Measurements from ENCODE around the gene DCAF8.

DCAF8 gene

DNA sequence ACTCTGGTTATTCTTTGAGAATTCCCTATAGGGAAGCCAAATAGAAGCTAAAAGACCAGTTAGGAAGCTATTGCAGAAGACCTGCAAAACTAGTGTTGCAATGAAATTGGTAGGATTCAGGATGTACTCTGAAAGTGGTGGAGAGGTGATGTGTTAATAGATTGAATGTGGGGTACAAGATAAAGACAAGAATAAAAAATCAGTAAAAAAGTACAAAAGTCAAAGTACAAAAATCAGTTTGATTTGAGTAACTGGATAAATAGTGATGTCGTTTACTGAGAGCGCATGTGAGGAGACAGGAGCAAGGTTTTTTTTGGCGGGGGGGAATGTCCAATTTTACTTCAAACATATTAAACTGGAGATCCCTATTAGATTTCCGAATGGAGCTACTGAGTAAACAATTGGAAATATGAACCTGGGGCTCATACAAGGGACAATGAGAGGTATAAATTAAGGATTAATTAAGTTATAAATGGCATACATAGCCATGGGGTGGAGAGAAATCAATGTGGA is 2.5 kb upstream of the DCAF8 start:
- DNase-seq (ENCODE audit: low read depth in 2 of 2), result no peak

- peak; percentile 60 to 68 for DNase-seq (ENCODE audit: low read depth in 2 of 2)
Measured at GRCh38 chr1:160261556-160261892, 825 bp downstream of the DCAF8 start.

- no peak for DNase-seq (ENCODE audit: low read depth in 2 of 2)
Measured at GRCh38 chr1:160260406-160261382, 1.7 kb downstream of the DCAF8 start.

DNA sequence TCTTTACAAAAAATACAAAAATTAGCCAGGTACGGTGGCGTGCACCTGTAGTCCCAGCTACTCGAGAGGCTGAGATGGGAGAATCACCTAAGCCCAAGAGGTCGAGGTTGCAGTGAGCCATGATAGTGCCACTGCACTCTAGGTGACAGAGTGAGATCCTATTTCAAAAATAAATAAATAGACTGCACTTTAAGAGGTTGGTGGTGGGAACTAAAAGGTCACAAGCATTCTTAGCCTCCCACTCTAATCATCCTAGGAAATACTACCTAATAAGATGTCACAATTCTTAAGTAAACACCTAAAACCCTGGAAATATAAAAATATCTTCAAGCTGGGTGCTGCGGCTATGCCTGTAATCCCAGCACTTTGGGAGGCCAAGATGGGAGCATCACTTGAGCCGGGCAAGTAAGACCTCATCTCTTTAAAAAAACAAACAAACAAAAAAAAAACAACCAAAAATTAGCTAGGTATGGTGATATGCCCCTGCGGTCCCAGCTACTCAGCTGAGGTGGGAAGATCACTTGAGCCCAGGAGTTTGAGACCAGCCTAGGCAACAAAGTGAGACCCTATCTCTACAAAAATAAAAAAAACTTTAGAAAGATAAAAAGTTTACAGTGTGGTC is 4.1 kb downstream of the DCAF8 start:
- DNase-seq (ENCODE audit: low read depth in 2 of 2), result no peak

GRCh38 chr1:160257411-160258015 is 4.8 kb downstream of the DCAF8 start:
- no peak for DNase-seq (ENCODE audit: low read depth in 2 of 2)

DNA sequence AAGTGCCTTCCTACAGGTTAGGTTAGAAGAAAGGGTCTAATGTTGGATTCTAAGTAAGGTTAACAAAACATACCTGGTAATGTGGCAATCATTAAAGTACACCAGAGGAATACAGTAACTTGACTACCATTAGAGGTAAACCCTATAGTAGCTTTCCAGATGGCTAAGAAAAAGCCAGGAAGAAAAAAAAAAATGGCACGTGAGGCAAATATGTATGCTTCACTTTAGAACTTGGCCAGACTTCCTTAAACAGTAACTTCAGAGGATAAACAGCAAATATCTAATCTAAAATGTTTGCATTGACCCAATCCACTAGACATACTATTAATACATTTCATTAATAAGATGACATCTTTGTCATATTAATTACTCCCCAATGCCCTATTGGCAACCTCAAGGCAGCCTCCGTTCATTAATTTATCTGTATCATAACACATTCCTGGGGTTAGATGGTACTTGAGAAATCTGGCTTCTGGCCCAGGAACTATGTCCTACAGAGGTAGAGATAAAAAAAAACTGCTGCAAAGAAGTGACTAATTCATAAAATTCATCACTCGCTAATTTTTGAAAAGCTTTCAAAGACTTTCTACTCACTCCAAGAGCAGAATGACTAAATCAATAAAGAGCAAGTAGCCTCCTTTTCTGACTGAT is 5.8 kb downstream of the DCAF8 start:
- no peak for DNase-seq (ENCODE audit: low read depth in 2 of 2)

- DNase-seq (ENCODE audit: low read depth in 2 of 2), result no peak
Measured at GRCh38 chr1:160255781-160256300, 6.5 kb downstream of the DCAF8 start.

DNA sequence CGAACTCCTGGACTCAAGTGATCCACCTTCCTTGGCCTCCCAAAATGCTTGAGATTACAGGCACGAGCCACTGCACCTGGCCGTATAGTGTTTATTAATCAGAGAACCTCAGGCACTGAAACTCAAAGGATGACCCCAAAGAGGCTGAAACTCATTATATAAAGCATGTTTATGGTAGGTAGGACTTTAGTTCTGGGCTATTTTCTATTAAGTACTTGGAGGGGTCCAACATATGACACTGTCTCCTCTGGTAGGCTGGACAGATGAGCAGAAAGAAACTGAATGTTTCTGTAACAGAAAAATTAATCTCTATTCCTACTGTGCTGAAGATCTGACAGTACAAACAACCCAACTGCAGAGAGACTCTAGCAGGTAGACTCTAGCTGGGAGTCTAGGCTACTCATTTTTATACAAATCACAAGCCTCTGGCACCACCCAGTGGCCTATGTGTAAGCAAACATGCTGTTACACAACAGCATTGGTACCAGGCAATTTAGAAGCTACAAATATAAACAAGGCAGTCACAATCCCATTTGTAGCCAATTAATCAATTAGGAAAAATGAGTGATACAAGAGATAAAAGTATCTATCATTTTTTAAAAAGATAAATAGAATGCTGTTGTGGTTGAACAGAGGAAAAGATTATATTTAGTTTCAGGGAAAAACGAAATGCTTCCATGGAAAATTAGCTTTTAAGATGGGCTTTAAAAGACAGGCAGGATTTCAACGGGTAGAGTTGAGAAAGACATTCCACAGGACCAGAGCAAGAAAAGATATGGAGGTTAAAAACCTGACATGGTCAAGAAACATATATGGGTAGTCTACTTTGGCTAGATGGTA is 10.4 kb downstream of the DCAF8 start:
- DNase-seq (ENCODE audit: low read depth in 2 of 2), result peak; percentile 16 to 42

DNA sequence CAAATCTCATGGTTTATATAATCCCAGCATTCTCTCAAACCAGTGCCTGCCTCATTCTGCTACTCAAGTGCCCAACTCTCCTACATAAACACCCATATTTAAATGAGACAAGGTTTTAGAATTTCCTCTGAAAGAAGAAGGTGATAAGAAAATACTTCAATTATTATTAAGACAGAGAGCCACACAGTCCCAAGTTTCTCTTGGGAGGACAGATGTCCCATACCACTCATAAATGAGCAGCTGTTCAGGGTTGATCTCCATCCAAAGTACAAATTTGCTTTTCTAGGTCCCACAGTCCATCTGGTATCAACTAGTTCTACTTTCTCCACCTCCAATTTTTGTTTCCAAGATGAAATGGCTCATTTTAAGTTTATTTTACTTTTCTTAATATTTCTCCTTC is 11.3 kb downstream of the DCAF8 start:
- DNase-seq (ENCODE audit: low read depth in 2 of 2), result no peak

- no peak for DNase-seq (ENCODE audit: low read depth in 2 of 2)
Measured at GRCh38 chr1:160247053-160247452, 15.3 kb downstream of the DCAF8 start.

GRCh38 chr1:160245434-160245833 is 16.9 kb downstream of the DCAF8 start:
- no peak for DNase-seq (ENCODE audit: low read depth in 2 of 2)

GRCh38 chr1:160244209-160244608 is 18.1 kb downstream of the DCAF8 start:
- no peak for DNase-seq (ENCODE audit: low read depth in 2 of 2)

DNA sequence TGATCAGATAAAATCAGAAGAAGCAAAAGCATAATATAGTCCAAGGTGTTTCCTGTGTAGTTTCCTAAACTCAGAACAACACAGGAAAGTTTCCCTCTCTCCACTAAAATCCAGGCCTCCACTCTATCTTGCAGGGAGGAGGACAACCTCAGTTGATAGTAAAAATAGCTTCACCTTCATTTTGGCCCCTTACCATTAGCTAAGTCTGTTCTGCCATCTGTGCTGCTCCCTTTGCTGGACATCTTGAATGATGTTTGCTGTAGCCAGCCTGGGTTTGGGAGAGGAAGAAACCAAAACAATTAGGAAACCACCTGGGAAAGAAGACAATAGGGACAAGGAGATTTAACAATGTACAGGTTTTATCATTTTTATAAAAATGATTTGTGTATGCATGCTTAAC is 18.6 kb downstream of the DCAF8 start:
- no peak for DNase-seq (ENCODE audit: low read depth in 2 of 2)

GRCh38 chr1:160239582-160240299 is 22.6 kb downstream of the DCAF8 start:
- no peak for DNase-seq (ENCODE audit: low read depth in 2 of 2)

- no peak for DNase-seq (ENCODE audit: low read depth in 2 of 2)
Measured at GRCh38 chr1:160238408-160238807, 23.9 kb downstream of the DCAF8 start.

DNA sequence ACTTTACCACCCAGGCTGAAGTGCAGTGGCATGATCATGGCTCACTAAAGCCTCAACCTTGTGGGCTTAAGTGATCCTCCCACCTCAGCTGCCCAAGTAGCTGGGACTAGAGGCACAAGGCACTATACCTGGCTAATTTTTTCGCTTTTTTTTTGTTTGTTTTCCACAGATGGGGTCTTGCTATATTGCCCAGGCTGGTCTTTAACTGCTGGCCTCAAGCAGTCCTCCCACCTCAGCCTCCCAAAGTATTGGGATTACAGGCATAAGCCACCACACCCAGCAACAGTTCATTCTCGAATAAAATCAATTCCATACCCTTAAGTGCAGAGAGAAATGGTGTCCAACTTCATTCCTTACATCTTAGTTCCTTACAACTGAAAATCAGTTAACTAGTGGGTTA is 24.8 kb downstream of the DCAF8 start:
- DNase-seq (ENCODE audit: low read depth in 2 of 2), result no peak

DNA sequence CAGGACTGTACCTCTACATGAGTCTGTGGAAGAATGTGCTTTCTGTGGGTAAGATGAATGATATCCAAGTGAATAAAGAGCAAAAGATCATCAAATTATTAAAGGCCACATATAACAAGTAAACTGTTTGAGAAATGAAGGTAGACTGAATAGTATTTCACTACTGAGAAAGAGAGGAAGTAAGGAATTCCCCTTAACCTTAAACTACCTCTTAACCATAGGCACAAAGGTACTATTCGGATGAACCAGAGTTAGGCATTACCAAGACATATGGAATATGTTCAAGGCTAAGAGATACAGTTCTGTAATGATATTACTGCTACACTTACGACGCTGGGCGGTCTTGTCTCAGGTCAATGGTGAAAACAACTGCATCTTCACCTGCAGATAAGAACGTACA is 25.5 kb downstream of the DCAF8 start:
- DNase-seq (ENCODE audit: low read depth in 2 of 2), result no peak

- no peak for DNase-seq (ENCODE audit: low read depth in 2 of 2)
Measured at GRCh38 chr1:160232911-160233310, 29.4 kb downstream of the DCAF8 start.

GRCh38 chr1:160228431-160228830 is 33.9 kb downstream of the DCAF8 start:
- DNase-seq (ENCODE audit: low read depth in 2 of 2), result no peak

- DNase-seq (ENCODE audit: low read depth in 2 of 2), result no peak
Measured at GRCh38 chr1:160227561-160227960, 34.8 kb downstream of the DCAF8 start.

All from stimulated activated CD8-positive, alpha-beta memory T cell treated with anti-CD3 and anti-CD28 coated beads, Interleukin-7, amount 100 ng/mL, for 4 hours (primary cell).